GM12874 (cell line): ENCODE data around the gene PTPRE.

Experiments
- CTCF ChIP-seq: IDR thresholded peaks from 2 replicates; pipeline ENCODE4 v1.5.1; 2011; ENCODE audit warnings: low read depth, mild to moderate bottlenecking, control low read depth, low read length, moderate library complexity; ENCODE audit not compliant: insufficient read depth

The PTPRE gene

GRCh38 chr10:127993056-127993690 is 86.3 kb downstream of the PTPRE start:
- TF ChIP-seq CTCF = no peak

- no peak for TF ChIP-seq CTCF
These were observed 89.0 kb downstream of the PTPRE start for GRCh38 chr10:127995939-127996338.

- TF ChIP-seq CTCF = no peak
These were observed 89.7 kb downstream of the PTPRE start for GRCh38 chr10:127996586-127996985.

GRCh38 chr10:127997271-127997670 is 90.4 kb downstream of the PTPRE start:
- TF ChIP-seq CTCF = no peak

GRCh38 chr10:127997937-127998336 is 91.0 kb downstream of the PTPRE start:
- TF ChIP-seq CTCF = no peak

GRCh38 chr10:127998501-127999144 is 91.7 kb downstream of the PTPRE start:
- no peak for TF ChIP-seq CTCF

- no peak for TF ChIP-seq CTCF
These were observed 92.6 kb downstream of the PTPRE start for GRCh38 chr10:127999297-128000129.
